Spinal cord (tissue), 10 donors: ENCODE results near the gene GRIN2B. TPM values are rescaled to one million over a fixed set of nuclear protein-coding genes. Genes with fewer than 3 reads are reported as not detected.
A peak's percentile ranks its signal among the peaks of the same experiment; 100 is the strongest.

Source experiments
- DNase-seq, 6 donors: peaks; one replicate each; pipeline versions ENCODE4 v3.0.0 to v3.0.0-alpha.2; 2013 to 2015; ENCODE audit warnings: low spot score in 6 of 6, low read depth in 4 of 6
- H3K27ac ChIP-seq: one replicate; pipeline ENCODE4 v1.5.1; 2013; ENCODE audit warnings: low read depth, low read length, control low read depth
- H3K27me3 ChIP-seq: one replicate; pipeline ENCODE4 v1.6.1; 2013; ENCODE audit warnings: low read length; ENCODE audit not compliant: control insufficient read depth, insufficient read depth
- H3K36me3 ChIP-seq: one replicate; pipeline ENCODE4 v1.6.1; 2013; ENCODE audit warnings: low read length; ENCODE audit not compliant: control insufficient read depth, insufficient read depth
- H3K4me1 ChIP-seq: one replicate; pipeline ENCODE4 v1.6.1; 2013; ENCODE audit warnings: low read length; ENCODE audit not compliant: control insufficient read depth, insufficient read depth
- H3K4me3 ChIP-seq: one replicate; pipeline ENCODE4 v1.5.1; 2013; ENCODE audit warnings: low read depth, low read length, control low read depth
- H3K9me3 ChIP-seq: one replicate; pipeline ENCODE4 v1.6.1; 2013; ENCODE audit warnings: low read length; ENCODE audit not compliant: control insufficient read depth, insufficient read depth
- WGBS: methylation state at CpG from one replicate; pipeline ENCODE4 v1.1.5; 2013; ENCODE audit warnings: missing lambda C conversion rate; ENCODE audit not compliant: insufficient coverage; 5-methylcytosine and 5-hydroxymethylcytosine counted together
- long read RNA-seq, 4 donors: transcript quantifications; one replicate each; lab custom pipeline, GENCODE V29; 2026
- polyA plus RNA-seq, 2 donors: library from polyadenylated mRNA; unstranded; fragments of 120-200 nt; gene quantifications; one replicate each; pipeline ENCODE4 v1.2.1, GENCODE V29; 2013; ENCODE audit not compliant: insufficient read length in 2 of 2
- total RNA-seq, 2 donors: library from RNA; depleted of rRNA in 1 of 2; stranded (reverse); fragments of 120-200 nt in 1 of 2; fragments of >200 nt in 1 of 2; gene quantifications; one replicate each; pipeline versions ENCODE4 v1.2.3 to v1.2.4, GENCODE V29; 2013 to 2014
- donor health status: healthy.

GRIN2B gene
- 10 to 100 TPM; 12.0 to 39.9 TPM for total RNA-seq
- 10 to 100 TPM; 10.8 to 15.8 TPM for polyA plus RNA-seq
- long read RNA-seq, donor 1: 0 reads
- long read RNA-seq, donor 2: 0 reads
- long read RNA-seq, donor 3: 0 reads
- long read RNA-seq, donor 4: 0 reads

DNA sequence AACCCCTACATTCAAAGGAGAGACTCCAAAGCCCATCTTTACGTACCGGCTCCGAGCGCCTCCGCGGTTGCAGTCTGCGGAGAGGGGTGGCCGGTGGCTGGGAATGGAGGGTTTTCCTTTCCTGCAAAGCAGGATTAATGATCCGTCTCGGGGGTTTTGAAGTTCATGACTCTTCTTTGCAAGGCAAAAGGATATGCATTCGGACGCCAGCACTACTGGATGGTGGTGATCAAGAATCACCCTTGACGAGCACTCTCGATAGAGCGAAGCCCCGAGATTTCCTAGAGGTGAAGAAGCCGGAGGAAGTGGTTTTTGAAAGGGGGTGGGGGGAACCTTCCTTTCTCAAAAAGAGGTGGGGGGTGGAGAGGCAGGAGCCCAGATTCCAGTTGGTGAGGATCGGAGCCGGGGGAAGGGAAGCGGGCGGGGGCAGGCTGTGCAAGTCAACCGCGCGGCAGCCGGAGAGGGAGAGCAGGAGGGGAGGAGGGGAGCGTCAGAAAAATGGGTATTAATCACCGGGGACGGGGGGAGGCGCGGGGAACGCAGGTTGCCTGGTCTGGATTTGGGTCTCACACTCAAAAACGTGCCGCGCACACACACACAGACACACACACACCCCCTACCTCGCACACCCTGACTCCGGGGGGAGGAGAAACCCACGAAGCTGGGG lies at the start of gene GRIN2B:
Gene GRIN2B, minus strand, starts transcription at position 307 of the 667 bp plus-strand sequence. CDS start 115,394 bp downstream, outside the sequence.
- Histone ChIP-seq H3K4me3 (peak within 1 kb of the TSS; percentile 64), H3K9me3 (no peaks in the 10 kb centered on the region), H3K27ac (peak within 1 kb of the TSS; percentile 44), H3K27me3 (peaks cover 20% of the 10 kb centered on the region), H3K4me1 (peaks cover 23% of the 10 kb centered on the region), H3K36me3 (no peaks in the 10 kb centered on the region)
- under 1% methylated on average over 24 of the region's 37 CpGs for WGBS
- peak in 2 of 6 donors; percentile 73 to 87 for DNase-seq

DNA sequence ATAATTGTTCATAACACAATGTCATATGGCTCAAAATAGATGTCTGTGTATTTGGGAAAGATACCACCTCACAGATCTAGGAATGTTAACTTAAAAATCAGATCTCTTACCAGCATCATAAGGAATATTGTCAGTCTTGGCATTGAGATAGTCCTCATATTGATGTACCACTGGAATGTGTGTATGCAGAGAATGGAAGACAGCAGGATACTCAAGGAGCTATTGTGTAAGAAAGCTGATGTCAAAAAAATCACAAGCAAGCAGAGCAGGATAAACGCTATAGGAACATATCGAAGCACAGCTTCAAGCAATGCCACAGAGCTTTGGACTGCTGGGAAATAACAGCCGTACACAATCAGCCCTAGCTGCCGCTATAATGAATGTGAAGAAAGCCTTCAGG lies 45.1 kb upstream of the GRIN2B start:
- WGBS: no CpG with 5 or more reads among the region's 4 CpGs
- Histone ChIP-seq H3K36me3 (no peaks in the 10 kb centered on the region), H3K4me1 (no peaks in the 10 kb centered on the region), H3K9me3 (no peaks in the 10 kb centered on the region), H3K4me3 (no peak overlapping the region), H3K27ac (no peak overlapping the region), H3K27me3 (no peaks in the 10 kb centered on the region)
- DNase-seq: peak in 1 of 6 donors; percentile 14

DNA sequence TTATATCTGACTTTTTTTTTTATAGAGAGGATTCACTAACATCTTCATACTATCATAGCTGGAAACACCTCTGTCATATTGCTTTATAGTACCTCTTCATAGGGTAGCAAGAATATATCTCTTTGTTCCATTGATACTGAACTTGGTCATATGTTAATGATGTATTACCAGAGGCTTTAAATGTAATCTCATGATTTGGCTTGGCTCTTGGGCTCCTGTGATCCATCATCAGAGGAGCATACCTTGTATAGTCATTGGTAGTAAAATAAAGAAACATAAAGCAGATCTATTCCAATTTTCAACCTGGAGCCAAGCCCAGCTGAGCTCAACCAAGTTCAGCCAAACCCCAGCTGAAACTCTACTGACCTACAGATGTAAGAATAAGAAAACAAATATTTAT lies 43.2 kb upstream of the GRIN2B start:
- DNase-seq: no peak

DNA sequence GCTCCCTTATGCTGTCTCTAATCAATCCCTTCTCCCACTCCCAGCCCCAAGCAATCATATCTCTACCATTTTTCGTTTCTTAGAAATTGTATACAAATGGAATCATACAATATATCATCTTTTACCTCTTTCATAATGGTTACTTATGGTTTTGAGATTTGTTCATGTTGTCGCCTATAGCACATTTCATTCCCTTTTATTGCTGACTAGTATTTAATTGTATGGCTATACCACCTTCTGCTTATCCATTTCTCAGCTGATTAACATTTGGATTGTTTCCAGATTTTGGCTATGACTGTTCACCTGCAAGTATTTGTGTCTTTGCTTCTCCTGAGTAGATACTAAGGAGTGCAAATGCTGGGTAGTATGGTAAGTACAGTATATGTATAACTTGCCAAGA lies 36.7 kb upstream of the GRIN2B start:
- DNase-seq: no peak

More for the DNA sequence above, 43.2 kb upstream of the GRIN2B start:
- Histone ChIP-seq H3K4me3 (no peak overlapping the region), H3K36me3 (no peaks in the 10 kb centered on the region), H3K27ac (no peak overlapping the region), H3K9me3 (no peaks in the 10 kb centered on the region), H3K4me1 (no peaks in the 10 kb centered on the region), H3K27me3 (no peaks in the 10 kb centered on the region)

DNA sequence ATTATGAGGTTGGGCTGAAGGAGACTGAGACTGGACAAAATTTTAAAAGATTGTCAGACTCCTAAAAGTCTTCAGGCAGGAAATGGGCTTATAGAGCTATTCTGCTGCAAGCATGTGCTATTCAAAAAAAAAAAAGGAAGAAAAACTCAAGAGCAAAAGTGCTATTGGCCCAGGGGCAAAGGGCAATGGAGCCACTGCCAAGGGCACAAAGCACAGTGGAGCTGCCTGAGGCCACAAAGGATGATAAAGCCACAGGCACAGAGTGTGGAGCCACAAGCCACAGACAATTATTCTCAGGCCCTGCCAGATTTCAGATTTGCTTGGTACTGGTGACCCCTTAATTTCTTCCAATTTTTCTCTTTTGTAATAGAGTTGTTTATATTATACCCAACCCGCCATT lies 29.6 kb upstream of the GRIN2B start:
- no peak for DNase-seq
- WGBS: no CpG with 5 or more reads among the region's 1 CpG
- Histone ChIP-seq H3K36me3 (no peaks in the 10 kb centered on the region), H3K27ac (no peak overlapping the region), H3K4me1 (no peaks in the 10 kb centered on the region), H3K27me3 (no peaks in the 10 kb centered on the region), H3K9me3 (peaks cover 4% of the 10 kb centered on the region), H3K4me3 (no peak overlapping the region)

More for the DNA sequence above, 36.7 kb upstream of the GRIN2B start:
- Histone ChIP-seq H3K4me3 (no peak overlapping the region), H3K27ac (no peak overlapping the region), H3K27me3 (no peaks in the 10 kb centered on the region), H3K36me3 (no peaks in the 10 kb centered on the region), H3K9me3 (no peaks in the 10 kb centered on the region), H3K4me1 (no peaks in the 10 kb centered on the region)
- whole genome bisulfite sequencing: no CpG with 5 or more reads among the region's 2 CpGs

DNA sequence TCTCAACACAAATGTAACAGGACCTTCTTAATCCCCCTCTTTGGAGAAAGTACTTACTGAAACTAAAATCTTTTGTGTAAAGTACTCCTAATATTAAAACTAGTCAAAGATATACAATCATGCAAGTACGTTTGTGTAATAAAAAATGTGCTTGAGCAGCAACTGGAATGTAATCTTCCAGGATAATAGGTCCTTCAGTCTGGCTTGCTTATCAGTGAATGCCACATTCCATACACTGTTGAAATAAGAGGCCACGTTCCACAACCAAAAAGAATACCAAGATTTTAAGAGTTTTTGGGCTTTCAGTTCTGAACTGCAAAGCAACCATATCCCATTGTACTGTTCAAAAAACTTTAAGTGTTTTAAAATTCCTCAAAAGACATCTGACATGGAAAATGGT lies 26.2 kb upstream of the GRIN2B start:
- H3K9me3 ChIP-seq: peaks cover 4% of the 10 kb centered on the region
- no peaks in the 10 kb centered on the region for H3K36me3 ChIP-seq
- H3K27ac ChIP-seq: no peak overlapping the region
- no peak overlapping the region for H3K4me3 ChIP-seq
- no CpG with 5 or more reads among the region's 2 CpGs for WGBS
- no peak for DNase-seq
- no peaks in the 10 kb centered on the region for H3K27me3 ChIP-seq
- no peaks in the 10 kb centered on the region for H3K4me1 ChIP-seq

DNA sequence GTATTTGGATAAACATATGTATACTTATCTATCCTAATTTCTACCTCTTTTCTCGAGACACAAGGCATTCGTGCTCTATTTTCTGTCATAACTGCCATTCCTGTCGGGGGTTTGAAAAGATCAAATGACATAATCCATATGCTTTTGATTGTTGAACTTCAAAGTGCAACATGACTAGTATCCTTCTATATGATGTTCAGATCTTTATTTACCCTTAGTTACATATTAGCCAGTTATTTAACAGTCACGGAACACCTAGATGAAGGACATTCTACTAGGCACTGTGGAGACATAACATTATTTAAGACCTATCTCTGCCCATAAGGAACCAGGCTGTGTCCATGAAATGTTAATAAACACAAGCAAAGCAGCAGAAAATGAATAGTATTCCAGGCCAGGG lies 11.2 kb upstream of the GRIN2B start:
- no peak overlapping the region for H3K4me3 ChIP-seq
- H3K9me3 ChIP-seq: no peaks in the 10 kb centered on the region
- no peaks in the 10 kb centered on the region for H3K36me3 ChIP-seq
- no peak overlapping the region for H3K27ac ChIP-seq
- no peaks in the 10 kb centered on the region for H3K27me3 ChIP-seq
- 80% methylated on average over 1 of the region's 4 CpGs for WGBS
- no peak for DNase-seq
- no peaks in the 10 kb centered on the region for H3K4me1 ChIP-seq

DNA sequence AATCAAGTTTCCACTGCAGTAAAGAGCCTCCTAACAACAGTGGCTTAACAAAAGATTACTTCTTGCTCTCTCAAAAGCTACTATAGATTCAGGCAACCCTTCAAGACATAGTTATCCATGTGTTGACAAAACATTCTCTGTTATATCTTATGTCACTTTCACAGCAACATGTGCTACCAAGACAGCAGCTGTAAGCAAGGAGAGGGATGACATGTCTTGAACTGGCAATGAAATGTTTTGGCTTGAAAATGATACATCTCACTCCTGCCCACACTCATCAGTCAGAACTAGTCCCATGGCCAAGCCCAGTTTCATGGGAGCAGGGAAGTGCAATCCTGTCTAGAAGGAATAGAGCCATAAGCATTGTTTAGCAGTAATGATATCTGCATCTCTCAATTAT lies 10.7 kb upstream of the GRIN2B start:
- H3K27ac ChIP-seq: no peak overlapping the region
- peak in 1 of 6 donors; percentile 59 for DNase-seq
- H3K9me3 ChIP-seq: no peaks in the 10 kb centered on the region
- no peaks in the 10 kb centered on the region for H3K36me3 ChIP-seq
- H3K4me3 ChIP-seq: no peak overlapping the region
- H3K27me3 ChIP-seq: no peaks in the 10 kb centered on the region
- no peaks in the 10 kb centered on the region for H3K4me1 ChIP-seq

DNA sequence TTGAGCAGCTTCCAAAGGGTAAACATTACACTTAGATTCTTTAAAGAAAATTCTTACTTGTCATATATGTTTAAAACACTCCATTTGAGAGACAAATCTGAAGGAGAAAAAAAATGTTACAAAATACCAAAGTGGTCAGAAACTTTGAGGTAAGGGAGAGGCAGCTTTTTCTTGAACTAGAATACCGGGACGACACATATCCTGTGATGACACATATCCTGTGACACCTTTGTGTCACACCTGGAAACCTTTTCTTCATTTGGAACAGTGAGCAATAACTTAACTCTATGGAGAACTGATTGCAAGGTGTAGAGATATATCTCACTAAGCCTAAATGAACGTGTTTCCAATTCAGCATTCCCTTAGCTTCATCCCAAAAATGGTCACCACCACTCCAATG lies 4.6 kb upstream of the GRIN2B start:
- peaks cover 10% of the 10 kb centered on the region for H3K27me3 ChIP-seq
- no peaks in the 10 kb centered on the region for H3K36me3 ChIP-seq
- WGBS: no CpG with 5 or more reads among the region's 3 CpGs
- no peak overlapping the region for H3K27ac ChIP-seq
- no peak for DNase-seq
- no peak overlapping the region for H3K4me3 ChIP-seq
- no peaks in the 10 kb centered on the region for H3K9me3 ChIP-seq
- peaks cover 12% of the 10 kb centered on the region for H3K4me1 ChIP-seq

DNA sequence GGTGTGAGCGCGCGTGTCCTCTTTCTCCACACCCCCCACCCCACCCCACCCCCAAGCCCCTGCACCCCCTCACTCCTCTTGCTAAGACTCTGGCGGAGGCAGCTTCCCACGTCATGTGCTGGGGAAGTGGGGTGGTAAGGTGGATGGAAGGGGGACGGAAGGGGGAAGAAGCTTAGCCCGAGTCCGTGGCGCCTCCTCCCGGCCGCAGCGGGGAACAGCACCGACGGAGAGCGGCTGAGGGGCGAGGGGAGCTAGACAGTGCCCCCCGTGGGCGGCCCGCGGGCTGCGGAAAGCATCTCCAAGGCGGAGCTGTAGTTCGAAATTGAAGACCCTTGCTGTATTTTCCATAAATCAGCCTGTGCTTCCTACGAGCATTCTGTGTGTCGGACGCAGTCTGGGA lies 588 bp upstream of the GRIN2B start:
- peak in 3 of 6 donors; percentile 64 to 94 (median 89) for DNase-seq
- Histone ChIP-seq H3K27me3 (peaks cover 20% of the 10 kb centered on the region), H3K4me3 (peak overlapping the region; percentile 64), H3K36me3 (no peaks in the 10 kb centered on the region), H3K9me3 (no peaks in the 10 kb centered on the region), H3K27ac (no peak overlapping the region), H3K4me1 (peaks cover 23% of the 10 kb centered on the region)
- WGBS: 1% methylated on average over 22 of the region's 26 CpGs
